Muscle layer of colon (tissue), 2 donors: ENCODE data around the gene BPIFA3.

Experiments used
- H3K27ac ChIP-seq: one replicate; pipeline ENCODE4 v1.7.0; 2013; ENCODE audit warnings: low read depth, mild to moderate bottlenecking, low read length, moderate library complexity
- H3K27me3 ChIP-seq, 2 donors: one replicate each; pipeline ENCODE4 v1.7.0; 2013; ENCODE audit warnings: low read length in 2 of 2, mild to moderate bottlenecking in 2 of 2; ENCODE audit not compliant: insufficient read depth in 2 of 2, control insufficient read depth in 1 of 2
- H3K36me3 ChIP-seq: one replicate; pipeline ENCODE4 v1.7.0; 2013; ENCODE audit warnings: mild to moderate bottlenecking, low read length; ENCODE audit not compliant: insufficient read depth
- H3K4me1 ChIP-seq: one replicate; pipeline ENCODE4 v1.7.0; 2013; ENCODE audit warnings: mild to moderate bottlenecking, low read length; ENCODE audit not compliant: insufficient read depth
- H3K4me3 ChIP-seq, 2 donors: one replicate each; pipeline ENCODE4 v1.7.0; 2013; ENCODE audit warnings: low read length in 2 of 2, low read depth in 1 of 2, mild to moderate bottlenecking in 1 of 2, moderate library complexity in 1 of 2
- H3K9ac ChIP-seq: one replicate; pipeline ENCODE4 v1.7.0; 2013; ENCODE audit warnings: low read length
- H3K9me3 ChIP-seq: one replicate; pipeline ENCODE4 v1.7.0; 2013; ENCODE audit warnings: mild to moderate bottlenecking, low read length
- donor health status: abdominal sarcoma.
- donor health status: Adenocarcinoma of cecum.

The BPIFA3 gene

GRCh38 chr20:33217052-33217451, at the start of gene BPIFA3:
BPIFA3 (plus strand) TSS chr20:33217352; CDS start chr20:33217537, 185 bp downstream.
- no peak within 1 kb of the TSS for H3K4me3 ChIP-seq
- no peak within 1 kb of the TSS for H3K9ac ChIP-seq
- no peaks in the 10 kb centered on the region for H3K9me3 ChIP-seq
- H3K27ac ChIP-seq: no peak within 1 kb of the TSS
- H3K4me1 ChIP-seq: no peaks in the 10 kb centered on the region
- no peaks in the 10 kb centered on the region for H3K36me3 ChIP-seq
- H3K27me3 ChIP-seq: no peaks in the 10 kb centered on the region

- no peak within 1 kb of the TSS for H3K27ac ChIP-seq
- no peaks in the 10 kb centered on the region for H3K36me3 ChIP-seq
- H3K4me3 ChIP-seq: no peak within 1 kb of the TSS
- no peaks in the 10 kb centered on the region for H3K9me3 ChIP-seq
- H3K9ac ChIP-seq: no peak within 1 kb of the TSS
- H3K27me3 ChIP-seq: no peaks in the 10 kb centered on the region
- H3K4me1 ChIP-seq: no peaks in the 10 kb centered on the region
Measured at GRCh38 chr20:33167859-33168258, 49.3 kb upstream of the BPIFA3 start, which contains the start of gene BPIFA2. BPIFA2 (plus strand) TSS chr20:33168159; CDS start chr20:33169146, 987 bp downstream.

GRCh38 chr20:33169176-33169794, 47.9 kb upstream of the BPIFA3 start:
- Histone ChIP-seq H3K4me3 (no peak overlapping the region), H3K36me3 (no peaks in the 10 kb centered on the region), H3K9ac (no peak overlapping the region), H3K27me3 (no peaks in the 10 kb centered on the region), H3K9me3 (no peaks in the 10 kb centered on the region), H3K4me1 (no peaks in the 10 kb centered on the region), H3K27ac (no peak overlapping the region)

- Histone ChIP-seq H3K27me3 (no peaks in the 10 kb centered on the region), H3K4me1 (no peaks in the 10 kb centered on the region), H3K4me3 (no peak overlapping the region)
Measured at GRCh38 chr20:33172781-33173180, 44.4 kb upstream of the BPIFA3 start.

GRCh38 chr20:33175123-33175522, 42.0 kb upstream of the BPIFA3 start:
- H3K27ac ChIP-seq: no peak overlapping the region
- no peak overlapping the region for H3K4me3 ChIP-seq
- H3K4me1 ChIP-seq: no peaks in the 10 kb centered on the region
- H3K36me3 ChIP-seq: no peaks in the 10 kb centered on the region
- H3K27me3 ChIP-seq: no peaks in the 10 kb centered on the region
- no peaks in the 10 kb centered on the region for H3K9me3 ChIP-seq
- no peak overlapping the region for H3K9ac ChIP-seq

More at GRCh38 chr20:33172781-33173180, 44.4 kb upstream of the BPIFA3 start:
- H3K9ac ChIP-seq: no peak overlapping the region
- H3K27ac ChIP-seq: no peak overlapping the region
- H3K9me3 ChIP-seq: no peaks in the 10 kb centered on the region
- no peaks in the 10 kb centered on the region for H3K36me3 ChIP-seq

- no peak overlapping the region for H3K4me3 ChIP-seq
- H3K27ac ChIP-seq: no peak overlapping the region
- H3K4me1 ChIP-seq: no peaks in the 10 kb centered on the region
- H3K36me3 ChIP-seq: no peaks in the 10 kb centered on the region
- H3K27me3 ChIP-seq: no peaks in the 10 kb centered on the region
- H3K9ac ChIP-seq: no peak overlapping the region
- H3K9me3 ChIP-seq: no peaks in the 10 kb centered on the region
Measured at GRCh38 chr20:33176101-33176500, 41.1 kb upstream of the BPIFA3 start.

GRCh38 chr20:33177866-33178265, 39.3 kb upstream of the BPIFA3 start:
- no peak overlapping the region for H3K27ac ChIP-seq
- no peaks in the 10 kb centered on the region for H3K9me3 ChIP-seq
- no peaks in the 10 kb centered on the region for H3K27me3 ChIP-seq
- no peaks in the 10 kb centered on the region for H3K4me1 ChIP-seq
- no peak overlapping the region for H3K9ac ChIP-seq
- H3K4me3 ChIP-seq: no peak overlapping the region
- no peaks in the 10 kb centered on the region for H3K36me3 ChIP-seq

- Histone ChIP-seq H3K4me1 (no peaks in the 10 kb centered on the region), H3K4me3 (no peak overlapping the region), H3K36me3 (no peaks in the 10 kb centered on the region), H3K27ac (no peak overlapping the region), H3K9ac (no peak overlapping the region), H3K27me3 (no peaks in the 10 kb centered on the region), H3K9me3 (no peaks in the 10 kb centered on the region)
Measured at GRCh38 chr20:33178726-33179125, 38.4 kb upstream of the BPIFA3 start.

GRCh38 chr20:33180169-33180568, 37.0 kb upstream of the BPIFA3 start:
- Histone ChIP-seq H3K36me3 (no peaks in the 10 kb centered on the region), H3K27ac (no peak overlapping the region), H3K4me1 (no peaks in the 10 kb centered on the region), H3K4me3 (no peak overlapping the region), H3K9me3 (no peaks in the 10 kb centered on the region), H3K27me3 (no peaks in the 10 kb centered on the region), H3K9ac (no peak overlapping the region)

GRCh38 chr20:33181482-33182093, 35.6 kb upstream of the BPIFA3 start:
- H3K27ac ChIP-seq: no peak overlapping the region
- no peaks in the 10 kb centered on the region for H3K36me3 ChIP-seq

GRCh38 chr20:33183312-33183711, 33.8 kb upstream of the BPIFA3 start:
- Histone ChIP-seq H3K9me3 (no peaks in the 10 kb centered on the region), H3K9ac (no peak overlapping the region), H3K36me3 (no peaks in the 10 kb centered on the region), H3K4me3 (no peak overlapping the region), H3K27ac (no peak overlapping the region), H3K4me1 (no peaks in the 10 kb centered on the region), H3K27me3 (no peaks in the 10 kb centered on the region)

More at GRCh38 chr20:33181482-33182093, 35.6 kb upstream of the BPIFA3 start:
- Histone ChIP-seq H3K4me3 (no peak overlapping the region), H3K27me3 (no peaks in the 10 kb centered on the region), H3K9ac (no peak overlapping the region), H3K4me1 (no peaks in the 10 kb centered on the region), H3K9me3 (no peaks in the 10 kb centered on the region)
